HepG2 (cell line): Measurements from ENCODE around the gene LEF1.

Experiments
- KAT8 ChIP-seq: IDR thresholded peaks from 2 replicates; pipeline ENCODE4 v1.6.1; 2016; ENCODE audit warnings: missing genetic modification reagents, missing compliant biosample characterization
- PAF1 ChIP-seq: IDR thresholded peaks from 2 replicates; pipeline ENCODE4 v1.6.1; 2016; ENCODE audit warnings: missing genetic modification reagents, missing compliant biosample characterization

- TF ChIP-seq KAT8 (CRISPR knock-in tag) (no peak), PAF1 (CRISPR knock-in tag) (no peak)
These were observed 112.9 kb downstream of the LEF1 start for GRCh38 chr4:108055787-108056186.
